Activated CD4-positive, CD25-positive, alpha-beta regulatory T cell treated with anti-CD3 and anti-CD28 coated beads, Interleukin-2, amount 50 U/mL, for 72 hours (primary cell): ENCODE results near the gene NXN.
"Not testable (repeated sequence)": the region's sequence is repeated elsewhere in the genome, so short reads cannot be mapped to it uniquely, and the experiment has no call there.

Experiments used
- DNase-seq: peaks from one replicate; pipeline ENCODE4 v3.0.0; 2021

NXN gene

GRCh38 chr17:978103-979093 lies 1.2 kb downstream of the NXN start:
- no peak for DNase-seq

GRCh38 chr17:977166-977565 lies 2.4 kb downstream of the NXN start:
- DNase-seq: no peak

DNA sequence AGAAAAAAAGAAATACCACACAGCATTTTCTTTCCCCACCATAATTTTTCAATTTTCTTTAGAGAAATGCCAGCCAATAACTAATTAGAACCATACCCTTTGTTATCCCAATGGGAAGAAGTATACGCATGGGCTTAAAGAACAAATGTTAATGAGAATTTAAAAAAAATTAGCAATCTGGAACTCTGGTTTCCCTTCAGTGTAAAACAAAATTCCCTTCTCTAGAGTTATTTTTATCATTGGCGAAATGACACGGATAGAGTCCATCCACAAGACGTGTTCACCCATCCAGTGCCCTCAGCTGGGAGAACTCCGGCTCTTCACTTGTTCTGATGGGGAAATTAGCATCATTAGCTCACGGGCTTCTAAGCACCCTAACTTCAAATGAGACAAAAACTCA lies 3.3 kb downstream of the NXN start:
- no peak for DNase-seq

DNA sequence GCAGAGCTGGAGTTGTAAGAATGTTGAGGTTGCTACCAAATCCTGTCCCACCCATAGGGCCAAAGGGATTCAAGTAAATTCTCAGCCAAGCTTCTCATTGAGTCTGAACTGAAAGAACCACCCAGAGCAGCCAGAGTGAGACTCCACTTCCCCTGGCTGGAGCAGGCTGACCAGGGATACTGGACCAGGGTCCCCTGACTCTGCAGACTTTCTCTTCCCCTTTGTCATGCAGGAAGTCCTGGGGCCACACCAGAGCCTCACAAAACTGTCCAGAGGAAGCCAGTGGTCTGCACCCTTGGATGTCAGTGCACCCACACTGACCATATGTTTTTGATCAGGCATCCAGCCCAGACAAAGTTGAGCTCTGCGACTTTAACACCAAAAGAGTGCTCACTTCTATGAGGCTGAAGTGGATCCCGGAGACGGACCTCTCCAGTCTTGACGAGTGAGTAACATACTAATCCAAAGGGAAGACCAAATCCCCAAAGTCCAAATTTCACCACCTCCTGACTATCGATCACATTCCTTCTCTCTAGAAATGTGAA lies 4.1 kb downstream of the NXN start:
- no peak for DNase-seq

DNA sequence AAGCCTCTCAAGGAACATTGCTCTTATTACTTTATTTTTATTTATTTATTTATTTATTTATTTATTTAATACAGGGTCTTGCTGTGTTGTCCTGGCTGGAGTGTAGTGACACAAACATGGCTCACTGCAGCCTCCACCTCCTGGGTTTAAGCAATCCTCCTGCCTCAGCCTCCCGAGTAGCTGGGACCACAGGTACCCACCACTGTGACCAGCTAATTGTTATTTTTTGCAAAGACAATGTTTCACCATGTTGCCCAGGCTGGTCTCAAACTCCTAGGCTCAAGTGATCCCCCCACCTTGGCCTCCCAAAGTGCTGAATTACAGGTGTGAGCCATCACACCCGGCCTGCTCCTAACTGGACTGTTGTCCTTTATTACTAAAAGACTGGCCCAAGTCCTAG lies 4.8 kb downstream of the NXN start:
- DNase-seq: not testable (repeated sequence)

DNA sequence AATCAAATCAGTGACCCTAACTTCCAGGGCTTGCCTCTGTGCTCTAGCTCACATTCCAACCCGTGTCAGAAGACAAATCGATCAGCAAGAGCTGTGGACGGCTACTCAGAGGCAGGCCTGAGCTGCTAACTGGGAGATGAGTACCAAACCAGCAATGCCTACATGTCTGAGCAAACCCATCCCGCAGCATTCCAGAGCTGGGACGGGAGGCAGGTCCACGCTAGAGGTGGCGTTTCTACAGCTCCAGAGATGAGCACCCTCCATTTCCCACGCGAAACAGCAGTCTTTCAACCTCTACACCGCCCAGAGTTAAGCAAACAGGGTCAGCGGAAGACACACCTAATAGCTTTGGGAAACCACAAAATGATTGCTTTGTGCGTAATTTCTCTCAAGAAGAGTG lies 6.5 kb downstream of the NXN start:
- DNase-seq: no peak

- DNase-seq: not testable (repeated sequence)
These were observed 7.7 kb downstream of the NXN start for GRCh38 chr17:971861-972260.

- DNase-seq: no peak
These were observed 9.2 kb downstream of the NXN start for GRCh38 chr17:970364-970763.

DNA sequence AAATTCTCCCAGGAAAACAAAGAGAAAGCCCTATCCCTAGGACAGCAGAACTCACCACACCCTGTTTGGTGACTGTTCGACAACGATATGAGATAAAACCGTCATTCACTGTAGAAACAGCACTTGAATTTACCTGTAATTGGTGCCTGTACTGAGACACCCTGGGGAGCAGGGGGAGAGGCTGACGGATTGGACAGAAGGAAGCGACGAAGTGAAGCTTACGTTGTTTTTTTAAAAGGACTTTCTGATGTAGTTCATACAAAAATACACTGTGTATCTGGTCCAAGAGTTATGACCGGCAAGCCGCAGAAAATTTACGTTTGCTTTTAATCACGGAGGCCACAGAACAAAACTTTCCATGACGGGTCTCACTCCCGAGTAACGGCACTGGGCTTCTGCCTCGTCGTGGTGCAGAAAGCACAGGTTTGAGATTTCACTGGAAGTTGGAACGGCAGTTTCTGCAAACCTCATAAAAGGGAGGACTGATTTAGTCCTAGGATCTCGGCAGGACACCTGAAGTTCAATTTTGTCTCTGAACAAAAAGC lies 9.7 kb downstream of the NXN start:
- DNase-seq: no peak

DNA sequence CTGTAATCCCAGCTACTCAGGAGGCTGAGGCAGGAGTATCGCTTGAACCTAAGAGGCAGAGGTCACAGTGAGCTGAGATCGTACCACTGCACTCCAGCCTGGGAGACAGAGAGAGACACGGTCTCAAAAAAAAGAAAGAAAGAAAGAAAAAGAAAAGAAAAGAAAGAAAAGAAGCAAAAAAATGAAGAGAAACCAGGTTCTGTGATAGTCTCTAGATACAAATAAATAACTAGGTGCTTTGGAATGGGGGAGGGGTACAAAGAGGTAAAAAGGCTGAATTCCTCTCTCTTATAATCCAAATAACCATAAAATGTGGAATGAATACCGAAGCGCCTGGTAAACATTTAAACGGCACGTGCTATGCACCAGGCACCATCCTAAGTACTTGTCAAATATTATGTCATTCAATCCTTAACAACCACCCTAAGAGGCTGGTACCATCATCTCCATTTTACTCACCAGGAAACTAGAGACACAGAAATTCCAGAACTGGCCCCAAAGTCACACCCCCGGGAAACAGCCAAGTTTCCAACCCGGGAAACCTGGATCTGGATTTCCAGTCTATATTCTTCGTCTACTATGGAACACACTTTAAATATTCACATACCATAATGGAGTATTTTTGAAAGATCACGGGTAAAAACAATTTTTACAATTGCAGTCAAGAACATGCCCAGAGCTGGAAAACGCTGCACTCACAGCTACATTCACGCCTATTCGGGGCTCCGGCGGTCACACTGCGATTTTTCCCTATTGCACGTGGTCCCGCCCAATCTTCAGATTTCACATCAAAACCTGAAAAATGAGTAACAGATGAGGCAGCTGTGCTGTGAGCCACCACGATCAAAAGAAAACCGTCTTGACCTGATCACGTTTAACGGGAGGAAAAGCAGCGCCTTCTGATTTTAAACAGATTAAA lies 10.5 kb downstream of the NXN start:
- DNase-seq: no peak

GRCh38 chr17:967122-967521 lies 12.5 kb downstream of the NXN start:
- DNase-seq: no peak

DNA sequence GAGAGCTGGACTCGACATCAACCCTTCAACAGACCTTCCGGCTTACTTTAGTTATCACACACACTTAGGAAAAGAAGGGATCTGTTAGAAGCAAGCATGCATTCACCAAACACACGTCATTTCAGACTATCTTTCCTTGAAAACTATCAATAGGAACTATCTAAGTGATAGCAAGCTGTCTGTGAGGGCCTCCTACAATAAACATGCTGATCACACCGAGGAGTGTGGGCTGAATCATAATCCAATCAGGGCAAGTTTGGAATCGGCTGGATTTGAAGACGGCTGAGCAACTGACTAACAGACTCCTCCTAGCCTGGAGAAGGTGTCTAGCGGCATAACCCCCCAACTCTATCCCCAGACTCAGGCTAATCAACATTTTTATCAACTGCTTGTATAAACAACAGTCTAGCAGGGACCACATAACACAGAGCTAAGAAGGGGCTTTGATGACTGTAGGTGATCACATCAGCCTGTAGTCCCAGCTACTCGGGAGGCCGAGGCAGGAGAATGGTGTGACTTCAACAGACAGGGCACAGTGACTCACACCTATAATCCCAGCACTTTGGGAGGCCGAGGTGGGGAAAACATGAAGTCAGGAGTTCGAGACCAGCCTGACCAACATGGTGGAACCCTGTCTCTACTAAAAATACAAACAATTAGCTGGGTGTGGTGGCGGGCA lies 14.1 kb downstream of the NXN start:
- DNase-seq: no peak

DNA sequence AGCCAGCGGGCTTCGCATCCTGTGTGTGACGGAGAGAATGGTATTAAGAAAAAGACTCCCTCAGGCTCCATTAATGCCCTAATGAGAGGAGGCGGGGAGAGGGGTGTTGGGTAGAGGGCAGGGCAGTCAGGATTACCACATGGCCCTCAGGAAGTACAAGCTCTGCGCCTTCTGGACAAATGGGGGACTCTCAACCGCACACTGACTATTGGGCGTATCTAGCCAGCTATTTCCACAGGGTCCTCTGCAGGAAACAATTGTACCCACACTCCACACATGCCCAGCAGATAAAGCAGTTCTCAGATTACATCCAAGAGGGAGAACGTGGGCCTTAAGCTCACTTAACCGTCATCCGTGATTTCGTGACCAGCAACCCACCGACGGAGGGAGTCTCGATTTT lies 14.7 kb downstream of the NXN start:
- no peak for DNase-seq

- no peak for DNase-seq
These were observed 16.9 kb downstream of the NXN start for GRCh38 chr17:962670-963069.

DNA sequence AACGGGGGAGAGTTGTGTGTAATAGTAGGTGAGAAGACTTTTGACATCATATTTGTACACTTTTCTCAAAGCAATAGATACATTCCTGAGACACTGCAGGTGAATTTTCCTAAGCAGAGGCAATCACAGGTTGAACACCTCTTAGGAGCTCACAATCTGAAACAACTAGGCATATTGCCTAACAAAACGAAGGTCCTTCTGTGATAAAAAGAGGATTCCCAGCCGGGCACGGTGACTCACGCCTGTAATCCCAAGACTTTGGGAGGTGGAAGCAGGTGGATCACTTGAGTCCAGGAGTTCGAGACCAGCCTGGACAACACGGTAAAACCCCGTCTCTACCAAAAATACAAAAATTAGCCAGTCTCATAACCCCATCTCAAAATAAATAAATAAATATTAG lies 17.4 kb downstream of the NXN start:
- no peak for DNase-seq

- no peak for DNase-seq
These were observed 20.7 kb downstream of the NXN start for GRCh38 chr17:958712-959451.

DNA sequence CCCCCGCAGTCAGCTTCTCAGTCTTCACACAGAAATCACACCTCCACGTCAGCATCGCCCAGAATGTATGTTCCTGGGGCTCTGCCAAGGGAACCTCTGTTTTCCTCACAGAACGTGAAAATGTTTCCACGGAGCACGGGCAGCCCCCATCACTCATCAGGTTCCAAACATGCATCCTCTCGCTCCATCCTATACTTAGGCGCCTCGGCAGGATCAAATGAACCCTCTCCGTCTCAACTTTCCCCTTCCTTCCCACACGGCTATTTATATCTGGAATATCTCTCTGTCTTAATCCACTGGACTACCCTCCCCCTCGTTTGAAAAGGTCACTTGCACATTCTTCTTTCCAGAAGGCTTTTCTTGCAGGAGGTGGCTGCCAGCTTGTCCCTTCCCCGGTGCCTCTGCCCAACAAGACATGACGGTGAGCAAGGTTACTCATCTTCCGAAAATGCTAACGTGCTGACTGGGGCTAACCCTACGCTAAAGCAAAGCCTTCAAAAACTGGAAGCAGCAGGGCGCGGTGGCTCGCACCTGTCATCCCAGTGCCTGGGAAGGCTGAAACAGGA lies 21.6 kb downstream of the NXN start:
- DNase-seq: no peak

GRCh38 chr17:956905-957304 lies 22.7 kb downstream of the NXN start:
- DNase-seq: no peak

DNA sequence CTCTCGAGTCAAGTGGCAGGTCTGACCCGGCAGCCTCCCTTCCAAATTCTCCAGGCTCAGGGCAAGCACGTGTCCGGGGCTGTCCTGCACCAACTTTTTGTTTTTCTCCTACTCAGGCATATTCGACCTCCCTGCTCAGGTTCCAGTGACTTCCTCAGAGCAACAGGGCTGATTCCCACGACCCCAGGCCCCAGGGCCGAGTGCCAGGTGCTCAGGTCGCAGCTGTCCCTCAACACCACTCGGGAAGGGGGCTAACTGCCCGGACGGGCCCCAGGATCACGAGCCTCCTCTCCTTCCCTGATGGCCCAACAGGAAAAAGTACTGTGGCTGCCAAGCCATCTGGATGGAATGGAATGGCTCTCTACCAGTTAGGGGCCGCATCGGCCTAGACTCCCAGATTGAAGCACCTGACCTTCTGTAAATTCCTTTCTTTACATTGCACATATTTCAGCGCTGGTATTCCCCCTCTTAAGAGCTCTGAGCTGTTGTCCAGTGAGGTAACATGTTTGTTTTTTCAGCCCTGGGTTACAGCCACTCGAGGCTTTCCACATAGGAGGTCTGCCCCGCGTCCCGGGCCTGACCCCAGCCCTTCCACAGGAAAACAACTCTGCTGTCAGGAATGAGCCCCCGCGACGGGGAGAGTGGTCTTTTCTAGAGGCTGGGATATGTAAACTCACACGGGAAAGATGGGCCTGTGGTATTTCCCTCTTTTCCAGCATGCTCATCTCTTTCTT lies 25.0 kb downstream of the NXN start:
- DNase-seq: no peak

DNA sequence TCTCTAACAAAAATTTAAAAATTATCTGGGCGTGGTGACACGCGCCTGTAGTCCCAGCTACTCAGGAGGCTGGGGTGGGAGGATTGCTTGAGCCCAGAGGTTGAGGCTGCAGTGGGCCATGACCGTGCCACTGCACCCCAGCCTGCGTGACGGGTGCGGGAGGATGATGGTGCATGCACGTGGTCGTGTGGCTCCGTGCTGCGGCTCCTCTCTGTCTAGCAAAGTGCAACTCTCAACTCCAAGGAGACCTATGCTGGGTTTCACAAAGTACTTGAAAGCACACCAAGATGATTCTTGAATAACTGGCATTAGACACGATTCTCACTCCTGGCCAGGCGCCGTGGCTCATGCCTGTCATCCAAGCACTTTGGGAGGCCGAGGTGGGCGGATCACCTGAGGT lies 25.8 kb downstream of the NXN start:
- DNase-seq: no peak

- not testable (repeated sequence) for DNase-seq
These were observed 27.0 kb downstream of the NXN start for GRCh38 chr17:952592-952991.
